ENCODE data around the gene MAP2K6.

DNA sequence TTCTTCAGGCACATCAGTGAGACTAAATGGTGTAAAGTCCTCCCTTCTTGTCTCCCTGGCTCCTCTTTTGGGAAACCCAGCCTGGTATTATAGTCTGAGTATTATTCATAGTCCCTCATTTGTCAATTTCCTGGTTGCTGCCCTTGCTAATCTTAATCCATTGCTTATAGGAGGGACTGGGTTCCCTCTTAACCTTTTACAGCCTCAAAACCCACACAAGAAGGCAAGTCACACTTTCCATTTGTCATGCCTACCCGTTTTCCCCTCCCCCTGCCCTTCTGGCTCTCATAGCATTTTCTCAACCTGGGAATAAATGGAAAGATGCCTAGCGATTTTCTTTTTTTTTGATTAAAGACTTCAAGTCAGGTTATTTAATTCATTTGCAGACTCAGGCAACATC is 124.8 kb downstream of the MAP2K6 start:
- TF ChIP-seq ZBTB33 (IDR thresholded peaks at IDR 0.05; ENCODE audit: borderline replicate concordance, low read depth) (no peak), NFIC (IDR thresholded peaks at IDR 0.05; ENCODE audit: borderline replicate concordance) (no peak), POLR2AphosphoS5 (IDR thresholded peaks at IDR 0.05; ENCODE audit: low read depth, low read length) (no peak), FOXM1 (IDR thresholded peaks at IDR 0.05; ENCODE audit: low read depth) (no peak), CHD2 (IDR thresholded peaks at IDR 0.05; ENCODE audit: low read length, partially characterized antibody) (no peak), SMC3 (IDR thresholded peaks at IDR 0.05; ENCODE audit: low read depth, low read length) (no peak), GABPA (IDR thresholded peaks at IDR 0.05; ENCODE audit: low read depth) (no peak), TCF12 (IDR thresholded peaks at IDR 0.05) (no peak), EP300 (IDR thresholded peaks at IDR 0.05; ENCODE audit: borderline replicate concordance in 1 of 2, low read depth in 1 of 2, low read length in 1 of 2) (no peak), REST (IDR thresholded peaks at IDR 0.05; ENCODE audit: low read depth, low read length) (no peak), MXI1 (IDR thresholded peaks at IDR 0.05; ENCODE audit: low read depth, low read length) (no peak)
- TF ChIP-seq, protein P1, sequence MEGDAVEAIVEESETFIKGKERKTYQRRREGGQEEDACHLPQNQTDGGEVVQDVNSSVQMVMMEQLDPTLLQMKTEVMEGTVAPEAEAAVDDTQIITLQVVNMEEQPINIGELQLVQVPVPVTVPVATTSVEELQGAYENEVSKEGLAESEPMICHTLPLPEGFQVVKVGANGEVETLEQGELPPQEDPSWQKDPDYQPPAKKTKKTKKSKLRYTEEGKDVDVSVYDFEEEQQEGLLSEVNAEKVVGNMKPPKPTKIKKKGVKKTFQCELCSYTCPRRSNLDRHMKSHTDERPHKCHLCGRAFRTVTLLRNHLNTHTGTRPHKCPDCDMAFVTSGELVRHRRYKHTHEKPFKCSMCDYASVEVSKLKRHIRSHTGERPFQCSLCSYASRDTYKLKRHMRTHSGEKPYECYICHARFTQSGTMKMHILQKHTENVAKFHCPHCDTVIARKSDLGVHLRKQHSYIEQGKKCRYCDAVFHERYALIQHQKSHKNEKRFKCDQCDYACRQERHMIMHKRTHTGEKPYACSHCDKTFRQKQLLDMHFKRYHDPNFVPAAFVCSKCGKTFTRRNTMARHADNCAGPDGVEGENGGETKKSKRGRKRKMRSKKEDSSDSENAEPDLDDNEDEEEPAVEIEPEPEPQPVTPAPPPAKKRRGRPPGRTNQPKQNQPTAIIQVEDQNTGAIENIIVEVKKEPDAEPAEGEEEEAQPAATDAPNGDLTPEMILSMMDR (IDR thresholded peaks at IDR 0.05): no peak
